Measurements from ENCODE around the gene NCKAP5. TPM values are rescaled to one million over a fixed set of nuclear protein-coding genes. Genes with fewer than 3 reads are reported as not detected.

NCKAP5 gene
- total and polyA plus RNA-seq, 9 of the 15 experiments (the other 6 are each of a cell fraction or from before 2014, with no cell fraction given) = not detected

- peak; percentile 66 for TF ChIP-seq PCBP1 (IDR thresholded peaks at IDR 0.05; ENCODE audit: low read depth, low read length, poor library complexity, severe bottlenecking)
- TF ChIP-seq HNRNPK (IDR thresholded peaks at IDR 0.05; ENCODE audit: low read depth, low read length, poor library complexity, severe bottlenecking) = peak; percentile 28
- no peak for TF ChIP-seq NFE2L1 (tag; IDR thresholded peaks at IDR 0.05; ENCODE audit: borderline replicate concordance, low read depth)
- no peak for TF ChIP-seq COPS2 (conservative IDR thresholded peaks at IDR 0.05)
- TF ChIP-seq ARNT (IDR thresholded peaks at IDR 0.05) = no peak
Observed at GRCh38 chr2:133588144-133588543, 19.9 kb upstream of the NCKAP5 start (continued).

GRCh38 chr2:133586978-133587377, 18.7 kb upstream of the NCKAP5 start:
- no peak for FAIRE-seq
- DNase-seq (ENCODE audit: extremely low read depth in 1 of 4, low spot score in 3 of 4) = no peak
- no peaks in the 10 kb centered on the region for H3K9me3 ChIP-seq (replicated peaks; ENCODE audit: control insufficient read depth, insufficient read depth, low read depth, low read length)
- no peaks in the 10 kb centered on the region for H3K9me1 ChIP-seq (ENCODE audit: control insufficient read depth, insufficient read depth, low read length)
- intact Hi-C loops (cut with micrococcal nuclease) (no loop called here), in situ Hi-C loops (cut with MboI) (no loop called here)
- no peaks in the 10 kb centered on the region for H3K27me3 ChIP-seq (ENCODE audit: control insufficient read depth in 2 of 2, insufficient read depth in 2 of 2, low read length in 2 of 2)
- H3K4me1 ChIP-seq (replicated peaks in 1 of 2; ENCODE audit: control insufficient read depth in 2 of 2, insufficient read depth in 2 of 2, low read length in 2 of 2) = no peaks in the 10 kb centered on the region
- BruUV-seq (replicated peaks) = no TSS peak
- 3% methylated on average over 6 of the region's 6 CpGs for WGBS (ENCODE audit: insufficient coverage, low coverage, missing lambda C conversion rate)
- no peak overlapping the region for H3K9ac ChIP-seq (ENCODE audit: insufficient read depth in 1 of 2, low read depth in 2 of 2, low read length in 2 of 2)
- H3K36me3 ChIP-seq (ENCODE audit: control insufficient read depth, insufficient read depth, low read length) = no peaks in the 10 kb centered on the region
- no peaks in the 10 kb centered on the region for H3K79me2 ChIP-seq (ENCODE audit: control insufficient read depth, insufficient read depth, low read length)
- no peak for TF ChIP-seq NFE2 (IDR thresholded peaks at IDR 0.05; ENCODE audit: low read depth)
- no peak overlapping the region for H3K4me3 ChIP-seq
- POLR2A ChIA-PET = no interaction called here
- CTCF ChIA-PET (ENCODE audit: low intra/inter-chr PET ratio) = no interaction called here
- ATAC-seq = no peak
- H4K20me1 ChIP-seq (replicated peaks; ENCODE audit: control insufficient read depth, insufficient read depth, low read length) = no peaks in the 10 kb centered on the region
- H2AFZ ChIP-seq (ENCODE audit: low read depth, low read length) = no peak overlapping the region
- no peak overlapping the region for H3K27ac ChIP-seq (ENCODE audit: extremely low read depth, low read depth, low read length)
- H3K4me2 ChIP-seq (ENCODE audit: insufficient read depth, low read length) = no peak overlapping the region

All from K562 (cell line).